GM18498 (cell line): Measurements from ENCODE around the gene STK32C.
"Not testable (repeated sequence)": the region's sequence is repeated elsewhere in the genome, so short reads cannot be mapped to it uniquely, and the experiment has no call there.

ENCODE experiments used
- ATAC-seq: cut with Tn5 transposase; IDR thresholded peaks from one replicate; pipeline ENCODE4 v1.9.1; 2021; ENCODE audit warnings: mild to moderate bottlenecking, moderate library complexity; ENCODE audit not compliant: unreplicated experiment

The STK32C gene

GRCh38 chr10:132220996-132221395 is 86.8 kb downstream of the STK32C start:
- ATAC-seq: not testable (repeated sequence)

GRCh38 chr10:132220061-132220460 is 87.7 kb downstream of the STK32C start:
- ATAC-seq: no peak

GRCh38 chr10:132219486-132219885 is 88.3 kb downstream of the STK32C start:
- ATAC-seq: no peak

GRCh38 chr10:132216441-132216840 is 91.3 kb downstream of the STK32C start:
- ATAC-seq: not testable (repeated sequence)

GRCh38 chr10:132213917-132214316 is 93.8 kb downstream of the STK32C start:
- no peak for ATAC-seq

- no peak for ATAC-seq
These were observed 94.9 kb downstream of the STK32C start for GRCh38 chr10:132212816-132213215.

GRCh38 chr10:132211246-132211645 is 96.5 kb downstream of the STK32C start:
- no peak for ATAC-seq

GRCh38 chr10:132210766-132211165 is 97.0 kb downstream of the STK32C start:
- no peak for ATAC-seq

- no peak for ATAC-seq
These were observed 97.7 kb downstream of the STK32C start for GRCh38 chr10:132209978-132210530.

GRCh38 chr10:132209130-132209529 is 98.6 kb downstream of the STK32C start:
- no peak for ATAC-seq

GRCh38 chr10:132208462-132209050 is 99.2 kb downstream of the STK32C start:
- no peak for ATAC-seq

- ATAC-seq: no peak
These were observed 100.0 kb downstream of the STK32C start for GRCh38 chr10:132207536-132208461.

- ATAC-seq: no peak
These were observed 100.8 kb downstream of the STK32C start for GRCh38 chr10:132206806-132207535.

- no peak for ATAC-seq
These were observed 101.4 kb downstream of the STK32C start for GRCh38 chr10:132206377-132206745.

- no peak for ATAC-seq
These were observed 101.9 kb downstream of the STK32C start for GRCh38 chr10:132205650-132206376.

GRCh38 chr10:132204781-132205473 is 102.8 kb downstream of the STK32C start:
- ATAC-seq: no peak

- no peak for ATAC-seq
These were observed 103.5 kb downstream of the STK32C start for GRCh38 chr10:132204078-132204780.

- no peak for ATAC-seq
These were observed 104.3 kb downstream of the STK32C start for GRCh38 chr10:132203256-132204077.
